Activated CD8-positive, alpha-beta memory T cell treated with anti-CD3 and anti-CD28 coated beads, Interleukin-2, amount 50 U/mL, for 24 hours (primary cell): ENCODE measurements around the gene NEK8.
A peak's percentile ranks its signal among the peaks of the same experiment; 100 is the strongest.

ENCODE experiments used
- DNase-seq: peaks from one replicate; pipeline ENCODE4 v3.0.0-alpha.2; 2020; ENCODE audit errors: extremely low read depth

The NEK8 gene

DNA sequence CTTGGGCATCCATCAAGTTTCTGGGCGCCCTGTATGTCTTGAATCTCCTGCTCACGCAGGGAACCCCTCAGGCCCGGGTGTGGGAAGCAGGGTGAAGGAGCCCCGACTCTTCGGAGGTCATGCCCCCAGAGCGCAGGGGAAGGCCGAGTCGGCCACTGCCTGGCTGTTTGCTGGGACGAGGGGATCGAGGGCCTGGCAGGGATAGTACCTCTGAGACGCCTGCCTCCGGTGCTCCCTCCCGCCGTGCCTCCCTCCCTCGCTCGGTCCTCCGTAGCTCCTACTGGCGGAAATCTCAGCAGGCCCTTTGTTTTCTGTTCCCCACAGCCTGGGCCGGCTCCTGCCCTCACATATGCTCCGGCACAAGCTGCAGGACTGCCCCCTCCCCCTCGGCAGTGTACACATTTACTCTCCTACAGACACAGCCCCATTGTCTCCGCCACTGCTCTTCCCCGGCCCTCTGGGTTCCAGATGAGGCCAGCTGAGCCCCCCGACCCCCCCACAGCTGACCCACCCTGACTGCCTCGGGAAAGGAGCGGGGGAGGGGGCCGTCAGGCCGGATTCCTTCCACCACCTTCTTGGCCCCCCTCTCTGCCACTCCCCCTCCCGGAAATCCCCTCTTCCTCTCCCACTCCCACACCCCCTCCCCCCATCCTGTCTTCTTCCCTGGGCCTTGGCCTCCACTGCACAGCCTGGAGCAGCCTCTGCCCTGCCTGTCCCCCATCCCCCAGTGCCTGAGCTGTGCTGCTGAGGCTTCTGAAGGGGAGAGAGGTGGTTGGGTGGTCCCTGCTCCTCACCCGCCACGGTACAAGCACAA lies 16.6 kb downstream of the NEK8 start:
- no peak for DNase-seq

DNA sequence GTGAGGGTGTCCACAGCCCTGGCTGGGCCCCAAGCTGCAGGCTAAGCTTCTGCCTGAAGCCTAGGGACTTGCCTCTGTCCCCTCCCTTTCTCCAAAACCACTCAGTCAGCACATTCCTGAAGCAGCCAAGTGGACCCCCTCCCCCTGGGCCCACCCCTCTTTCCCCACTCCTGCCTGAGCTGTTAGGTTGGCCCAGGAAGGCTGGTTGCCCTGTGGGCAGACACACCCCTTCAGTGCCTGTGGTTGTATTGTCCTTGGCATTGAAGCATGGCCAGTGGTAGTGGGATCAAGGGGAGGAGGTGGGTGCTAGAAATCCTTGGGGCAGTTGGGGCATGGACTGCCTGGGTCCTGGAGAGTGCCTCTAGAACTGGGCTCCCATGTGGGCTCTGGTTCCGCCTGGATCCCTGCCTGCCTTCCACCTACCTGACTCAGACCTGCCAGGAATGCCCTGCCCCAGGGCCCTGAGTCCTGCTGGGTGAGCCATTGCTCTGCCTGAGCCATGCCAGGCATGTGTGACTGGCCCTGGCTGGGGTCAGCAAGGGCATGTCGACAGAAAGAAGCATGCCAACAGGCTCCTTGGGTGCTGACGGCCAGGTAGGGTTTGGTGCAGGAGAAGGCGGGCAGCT lies 17.3 kb downstream of the NEK8 start:
- DNase-seq = no peak

DNA sequence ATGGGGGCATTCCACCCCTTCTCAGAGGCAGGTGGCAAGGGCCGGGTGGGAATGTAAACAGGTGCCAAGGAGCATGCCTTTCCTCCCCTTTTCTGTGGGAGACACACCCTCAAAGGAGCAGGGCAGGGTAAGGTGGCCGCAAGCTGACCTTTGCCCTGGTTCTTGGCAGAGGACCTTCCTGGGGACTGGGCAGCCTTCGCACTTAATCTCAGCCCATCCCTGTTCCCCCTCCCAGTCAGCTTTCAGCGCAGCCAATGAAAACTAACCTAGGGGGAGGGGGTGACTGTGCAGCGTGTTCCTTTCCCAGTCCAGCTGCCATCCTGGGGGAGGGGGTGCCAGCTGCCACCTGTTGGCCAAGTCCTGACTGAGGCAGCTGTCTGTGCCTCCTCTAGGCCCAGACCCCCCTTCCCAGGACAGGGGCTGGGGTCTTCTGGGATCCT lies 18.0 kb downstream of the NEK8 start:
- DNase-seq = no peak

DNA sequence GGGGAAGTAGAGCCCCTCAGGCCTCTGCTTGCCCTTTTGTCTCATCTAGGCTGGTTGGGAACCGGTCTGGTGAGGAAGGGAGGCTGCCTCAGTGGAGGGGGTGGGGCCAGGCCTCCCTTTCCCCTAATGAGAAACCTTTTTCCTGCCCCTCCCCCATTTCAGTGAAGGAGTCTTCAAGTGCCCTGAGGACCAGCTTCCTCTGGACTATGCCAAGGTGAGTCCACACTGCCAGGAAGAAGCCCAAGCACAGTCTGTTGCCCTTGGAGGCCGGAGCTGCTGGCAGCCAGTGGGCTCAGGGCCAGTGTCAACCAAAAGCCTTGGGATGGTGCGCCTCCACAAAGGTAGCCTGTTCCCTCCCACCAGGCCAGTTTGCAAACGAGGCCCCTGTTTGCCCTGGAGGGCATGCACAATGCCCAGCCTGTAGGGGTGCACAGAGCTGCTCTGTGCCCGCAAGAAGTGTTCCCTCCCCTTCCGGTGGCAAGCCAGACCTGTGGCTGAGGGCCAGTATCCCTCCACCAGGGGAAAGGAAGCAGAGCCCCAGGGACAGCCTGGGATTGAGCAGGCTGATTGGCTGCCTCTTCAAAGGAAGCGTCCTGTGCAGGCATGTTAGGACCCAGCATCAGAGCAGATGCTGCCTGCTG lies 18.6 kb downstream of the NEK8 start:
- no peak for DNase-seq

DNA sequence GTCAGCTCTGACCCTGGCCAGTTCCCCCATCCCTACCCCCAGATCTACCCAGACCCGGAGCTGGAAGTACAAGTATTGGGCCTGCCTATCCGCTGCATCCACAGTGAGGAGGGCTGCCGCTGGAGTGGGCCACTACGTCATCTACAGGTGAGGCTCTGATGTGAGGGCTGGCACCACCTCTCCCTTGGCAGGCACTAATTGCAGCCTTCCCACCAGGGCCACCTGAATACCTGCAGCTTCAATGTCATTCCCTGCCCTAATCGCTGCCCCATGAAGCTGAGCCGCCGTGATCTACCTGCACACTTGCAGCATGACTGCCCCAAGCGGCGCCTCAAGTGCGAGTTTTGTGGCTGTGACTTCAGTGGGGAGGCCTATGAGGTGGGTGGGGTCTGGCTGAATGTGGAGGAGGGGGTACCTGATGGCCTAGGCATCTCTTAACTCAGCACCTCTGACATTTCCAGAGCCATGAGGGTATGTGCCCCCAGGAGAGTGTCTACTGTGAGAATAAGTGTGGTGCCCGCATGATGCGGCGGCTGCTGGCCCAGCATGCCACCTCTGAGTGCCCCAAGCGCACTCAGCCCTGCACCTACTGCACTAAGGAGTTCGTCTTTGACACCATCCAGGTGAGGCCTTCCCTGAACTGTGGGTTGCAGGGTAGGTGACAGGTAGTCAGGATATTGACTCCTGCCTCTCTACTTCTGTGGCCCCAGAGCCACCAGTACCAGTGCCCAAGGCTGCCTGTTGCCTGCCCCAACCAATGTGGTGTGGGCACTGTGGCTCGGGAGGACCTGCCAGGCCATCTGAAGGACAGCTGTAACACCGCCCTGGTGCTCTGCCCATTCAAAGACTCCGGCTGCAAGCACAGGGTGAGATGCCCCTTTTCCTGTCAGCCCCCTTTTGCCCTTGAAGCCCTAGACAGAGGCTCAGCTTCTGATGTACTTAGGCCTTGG lies 19.5 kb downstream of the NEK8 start:
- no peak for DNase-seq

DNA sequence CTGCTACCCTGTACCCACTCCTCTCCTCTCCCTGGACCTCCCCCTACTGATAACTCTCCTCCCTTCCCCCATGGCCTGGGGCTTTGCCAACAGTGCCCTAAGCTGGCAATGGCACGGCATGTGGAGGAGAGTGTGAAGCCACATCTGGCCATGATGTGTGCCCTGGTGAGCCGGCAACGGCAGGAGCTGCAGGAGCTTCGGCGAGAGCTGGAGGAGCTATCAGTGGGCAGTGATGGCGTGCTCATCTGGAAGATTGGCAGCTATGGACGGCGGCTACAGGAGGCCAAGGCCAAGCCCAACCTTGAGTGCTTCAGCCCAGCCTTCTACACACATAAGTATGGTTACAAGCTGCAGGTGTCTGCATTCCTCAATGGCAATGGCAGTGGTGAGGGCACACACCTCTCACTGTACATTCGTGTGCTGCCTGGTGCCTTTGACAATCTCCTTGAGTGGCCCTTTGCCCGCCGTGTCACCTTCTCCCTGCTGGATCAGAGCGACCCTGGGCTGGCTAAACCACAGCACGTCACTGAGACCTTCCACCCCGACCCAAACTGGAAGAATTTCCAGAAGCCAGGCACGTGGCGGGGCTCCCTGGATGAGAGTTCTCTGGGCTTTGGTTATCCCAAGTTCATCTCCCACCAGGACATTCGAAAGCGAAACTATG lies 20.4 kb downstream of the NEK8 start:
- no peak for DNase-seq

DNA sequence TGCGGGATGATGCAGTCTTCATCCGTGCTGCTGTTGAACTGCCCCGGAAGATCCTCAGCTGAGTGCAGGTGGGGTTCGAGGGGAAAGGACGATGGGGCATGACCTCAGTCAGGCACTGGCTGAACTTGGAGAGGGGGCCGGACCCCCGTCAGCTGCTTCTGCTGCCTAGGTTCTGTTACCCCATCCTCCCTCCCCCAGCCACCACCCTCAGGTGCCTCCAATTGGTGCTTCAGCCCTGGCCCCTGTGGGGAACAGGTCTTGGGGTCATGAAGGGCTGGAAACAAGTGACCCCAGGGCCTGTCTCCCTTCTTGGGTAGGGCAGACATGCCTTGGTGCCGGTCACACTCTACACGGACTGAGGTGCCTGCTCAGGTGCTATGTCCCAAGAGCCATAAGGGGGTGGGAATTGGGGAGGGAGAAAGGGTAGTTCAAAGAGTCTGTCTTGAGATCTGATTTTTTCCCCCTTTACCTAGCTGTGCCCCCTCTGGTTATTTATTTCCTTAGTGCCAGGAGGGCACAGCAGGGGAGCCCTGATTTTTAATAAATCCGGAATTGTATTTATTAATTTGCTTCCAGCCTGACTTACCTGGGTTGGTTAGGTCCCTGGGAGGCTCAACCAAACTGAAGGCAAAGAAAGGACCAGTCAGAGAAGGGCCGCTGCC lies 21.1 kb downstream of the NEK8 start:
- no peak for DNase-seq

DNA sequence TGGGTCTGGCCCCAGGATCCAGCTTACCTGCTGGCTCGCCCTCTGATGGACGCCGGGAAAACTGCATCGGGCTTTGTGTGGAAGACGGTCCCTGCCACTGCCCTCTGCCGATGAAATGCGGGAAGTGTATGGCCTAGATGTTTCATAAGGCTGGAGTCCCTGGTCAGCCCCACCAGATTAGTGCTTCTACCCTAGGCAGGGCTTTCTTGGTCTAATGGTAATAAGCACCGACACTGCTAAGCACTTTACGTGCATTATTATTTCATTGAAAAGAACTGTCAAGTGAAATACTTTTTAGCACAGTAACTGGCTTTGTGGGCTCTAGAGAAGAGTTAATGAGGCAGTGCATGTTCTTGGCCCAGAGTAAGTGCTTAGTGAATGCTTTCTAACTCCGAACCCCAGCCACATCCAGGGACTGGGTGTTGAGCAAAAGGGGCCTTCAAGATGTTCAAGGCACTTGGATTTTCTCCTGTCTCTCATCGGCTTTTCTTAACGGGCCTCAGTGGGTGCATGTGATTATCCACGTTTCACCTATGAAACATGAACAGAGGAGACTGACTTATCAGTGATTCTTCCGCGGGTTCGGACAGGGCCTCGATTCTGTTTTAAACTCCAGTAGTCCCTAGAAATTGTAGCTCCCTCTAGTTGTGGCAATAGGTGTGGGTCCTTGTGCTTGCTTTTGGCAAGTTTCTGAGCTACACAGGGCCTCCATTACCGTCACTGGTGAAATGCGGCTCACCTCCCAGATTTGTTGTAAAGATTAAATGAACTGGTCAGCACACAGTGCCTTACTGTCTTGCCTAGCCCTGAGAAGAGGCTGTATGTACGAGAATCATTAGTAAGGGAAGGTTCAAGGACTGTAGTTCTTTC lies 21.8 kb downstream of the NEK8 start:
- DNase-seq = peak; percentile 75

DNA sequence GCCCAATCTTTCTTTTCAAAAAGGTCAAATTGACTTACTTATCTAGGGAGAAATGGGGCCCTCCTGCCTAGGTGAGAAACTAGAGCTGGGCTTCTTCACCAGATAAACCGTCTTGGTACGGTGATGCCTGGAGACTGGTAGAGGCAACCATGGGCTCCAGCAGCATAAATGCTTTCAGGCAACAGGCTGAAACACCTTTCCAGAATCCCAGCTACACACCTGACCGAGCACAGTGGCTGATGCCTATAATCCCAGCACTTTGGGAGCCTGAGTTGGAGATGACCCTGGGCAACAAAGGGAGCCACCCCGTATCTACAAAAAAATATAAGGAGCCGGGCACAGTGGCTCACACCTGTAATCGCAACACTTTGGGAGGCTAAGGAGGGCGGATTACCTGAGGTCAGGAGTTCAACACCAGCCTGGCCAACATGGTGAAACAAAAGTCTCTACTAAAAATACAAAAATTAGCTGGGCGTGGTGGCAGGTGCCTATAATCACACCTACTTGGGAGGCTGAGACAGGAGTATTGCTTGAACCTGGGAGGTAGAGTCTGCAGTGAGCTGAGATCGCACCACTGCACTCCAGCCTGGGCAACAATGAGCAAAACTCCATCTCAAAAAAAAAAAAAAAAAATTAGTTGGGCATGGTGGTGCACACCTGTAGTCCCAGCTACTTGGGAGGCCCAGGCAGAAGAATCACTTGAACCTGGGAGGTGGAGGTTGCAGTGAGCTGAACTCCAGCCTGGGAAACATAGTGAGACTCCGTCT lies 23.2 kb downstream of the NEK8 start:
- no peak for DNase-seq

DNA sequence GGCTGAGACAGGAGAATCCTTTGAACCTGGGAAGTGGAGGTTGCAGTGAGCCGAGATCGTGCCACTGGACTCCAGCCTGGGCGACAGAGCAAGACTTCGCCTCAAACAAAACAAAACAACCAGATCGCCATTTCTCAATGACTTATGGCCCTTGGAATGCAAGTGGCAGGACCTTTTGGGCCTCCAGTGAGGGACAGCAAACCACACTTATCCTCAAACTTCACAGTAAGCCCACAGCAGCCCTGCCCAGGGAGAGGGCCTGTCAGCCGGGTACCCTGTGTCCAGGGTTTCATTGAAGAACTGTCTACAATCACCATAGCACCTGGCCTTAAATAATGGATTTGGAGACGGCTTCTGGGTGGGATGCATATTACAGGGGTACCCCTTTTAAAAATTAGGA lies 26.9 kb downstream of the NEK8 start:
- DNase-seq = no peak

DNA sequence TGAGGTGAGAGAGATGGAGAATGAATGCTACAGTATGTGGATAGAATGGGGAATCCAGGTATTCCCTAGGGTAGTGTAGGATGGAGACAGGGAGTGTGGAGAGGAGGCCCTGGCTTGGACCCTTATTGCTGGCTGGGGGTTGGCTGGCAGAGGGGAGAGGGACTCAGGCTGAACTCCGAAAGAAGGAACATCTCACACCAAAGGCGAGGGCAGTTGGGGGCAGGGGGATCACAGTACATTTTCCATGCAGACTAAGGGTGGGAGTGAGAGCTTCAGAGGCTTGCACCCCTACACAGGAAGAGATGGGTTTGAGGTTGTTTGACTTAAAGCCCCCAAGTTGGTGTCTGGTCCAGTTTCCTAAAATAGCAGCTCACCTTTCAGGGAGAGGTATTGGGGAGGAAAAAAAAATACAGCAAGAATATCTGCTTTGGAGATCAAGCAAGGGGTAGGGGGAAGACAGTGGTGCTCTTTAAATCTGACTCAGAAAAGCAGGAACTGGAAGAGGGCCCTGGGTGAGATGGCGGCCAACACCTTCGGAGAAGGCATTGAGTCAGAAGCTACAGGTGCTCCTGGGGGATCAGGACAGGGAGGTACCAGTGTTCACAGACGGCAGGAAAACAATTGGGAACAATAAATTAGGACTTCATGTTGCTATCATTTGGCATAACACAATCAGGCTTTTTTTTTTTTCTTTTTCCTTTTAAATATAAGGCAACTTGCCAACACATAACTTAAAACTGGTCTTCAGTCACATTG lies 27.6 kb downstream of the NEK8 start:
- no peak for DNase-seq

DNA sequence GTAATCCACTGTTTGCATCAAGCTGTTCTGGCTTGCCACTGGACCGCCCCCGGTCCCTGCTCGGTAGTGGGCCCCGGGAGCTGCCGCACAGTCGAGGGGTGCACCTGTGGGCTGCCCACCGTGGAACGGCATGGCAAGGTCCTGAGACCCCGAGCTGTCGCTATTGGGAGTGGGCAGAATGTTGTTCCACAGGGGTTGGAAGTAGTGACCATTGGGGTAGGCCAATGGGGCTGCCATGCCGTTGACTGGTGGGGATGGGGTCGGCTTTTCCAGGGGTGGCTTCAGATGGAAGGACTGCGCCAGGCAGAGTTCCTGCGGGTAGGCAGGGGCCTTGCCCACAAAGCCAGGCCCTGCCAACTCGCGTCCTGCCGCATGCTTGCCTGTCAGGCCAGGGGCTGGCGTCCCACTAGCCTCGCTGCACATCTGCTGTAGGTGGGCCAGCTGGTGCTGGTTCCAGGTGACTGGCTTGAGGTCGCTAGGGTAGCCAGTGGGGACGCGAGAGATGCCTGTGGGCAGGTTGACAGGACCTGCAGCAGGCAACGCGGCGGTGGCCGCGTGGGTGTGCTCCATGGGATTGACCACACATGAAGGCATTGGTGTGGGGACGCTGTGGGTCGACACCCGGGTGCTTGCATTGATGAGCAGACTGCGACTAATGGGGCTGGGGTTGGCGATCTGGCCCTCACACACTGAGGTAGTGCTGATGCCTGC lies 30.0 kb downstream of the NEK8 start:
- DNase-seq = no peak

DNA sequence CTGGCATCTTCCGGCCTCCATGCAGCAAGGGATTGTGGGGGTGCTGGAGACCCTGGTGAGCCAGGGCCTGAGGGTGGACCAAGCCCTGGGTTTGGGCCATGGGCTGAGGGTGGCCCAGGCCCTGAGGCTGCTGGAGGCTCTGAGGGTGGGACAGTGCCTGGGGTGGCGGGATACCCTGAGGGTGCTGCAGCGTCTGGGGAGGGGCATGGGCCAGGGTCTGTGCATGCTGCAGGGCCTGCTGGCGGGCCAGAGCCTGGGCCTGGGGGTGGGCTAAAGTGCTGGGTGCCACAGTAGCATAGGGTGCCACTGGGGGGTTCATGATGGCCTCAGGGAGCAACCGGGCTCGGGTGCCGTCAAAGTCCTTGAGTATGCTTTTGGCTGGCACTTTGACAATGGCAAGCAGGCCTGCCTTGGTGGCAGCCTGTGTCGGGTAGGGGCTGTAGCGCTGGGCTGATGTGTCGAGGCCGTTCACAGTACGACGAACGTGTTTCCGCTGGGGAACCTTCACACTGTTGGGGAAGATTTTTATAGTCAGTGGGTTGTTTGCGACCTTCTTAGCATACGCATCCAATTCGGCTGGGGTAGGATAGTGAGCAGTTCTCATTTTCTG lies 30.8 kb downstream of the NEK8 start:
- DNase-seq = no peak

DNA sequence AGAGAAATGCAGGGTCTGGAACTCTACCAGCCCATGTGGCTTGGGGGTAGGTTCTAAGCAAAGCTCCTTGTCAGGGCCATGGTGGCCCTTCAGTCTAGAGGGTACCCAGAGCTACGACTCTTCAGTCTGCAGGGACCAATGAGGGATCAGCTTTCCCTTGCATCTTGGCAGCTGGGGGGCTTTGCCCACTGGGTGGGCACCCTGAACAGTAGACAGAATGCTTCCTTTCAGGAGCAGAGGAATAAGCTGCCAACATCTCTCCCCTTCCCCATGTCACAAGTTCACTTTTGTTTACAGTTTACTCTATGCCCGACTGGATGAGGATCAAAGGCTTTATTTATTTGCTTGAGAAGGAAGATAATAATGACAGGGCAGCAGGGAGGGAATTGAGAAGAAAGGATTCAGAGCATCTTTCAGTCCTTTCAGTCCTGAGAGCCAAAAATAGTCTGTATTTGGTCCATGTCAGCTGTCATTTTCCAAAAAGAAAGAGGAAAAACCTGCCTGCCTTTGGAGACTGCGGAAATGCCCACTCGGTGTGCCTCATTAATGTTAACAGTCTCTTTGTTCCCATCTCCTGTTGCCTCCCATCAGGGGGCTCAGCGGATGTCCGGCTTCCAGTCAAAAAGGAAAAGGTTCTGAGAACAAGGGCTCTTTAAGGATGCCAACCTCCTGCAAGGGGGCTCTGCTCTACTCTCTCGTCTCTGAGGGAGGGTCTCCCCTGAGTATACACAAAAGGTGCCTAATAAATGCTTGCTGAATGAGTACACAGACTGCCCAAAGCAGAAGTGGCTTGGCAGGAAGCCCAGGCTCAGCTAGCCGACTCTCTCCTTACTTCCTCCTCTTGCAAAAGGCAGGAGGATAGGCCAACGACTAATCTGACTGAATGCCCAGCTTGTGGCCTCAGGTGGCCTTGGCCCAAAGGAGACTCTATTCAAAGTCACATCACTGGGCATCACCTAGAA lies 32.3 kb downstream of the NEK8 start:
- no peak for DNase-seq

DNA sequence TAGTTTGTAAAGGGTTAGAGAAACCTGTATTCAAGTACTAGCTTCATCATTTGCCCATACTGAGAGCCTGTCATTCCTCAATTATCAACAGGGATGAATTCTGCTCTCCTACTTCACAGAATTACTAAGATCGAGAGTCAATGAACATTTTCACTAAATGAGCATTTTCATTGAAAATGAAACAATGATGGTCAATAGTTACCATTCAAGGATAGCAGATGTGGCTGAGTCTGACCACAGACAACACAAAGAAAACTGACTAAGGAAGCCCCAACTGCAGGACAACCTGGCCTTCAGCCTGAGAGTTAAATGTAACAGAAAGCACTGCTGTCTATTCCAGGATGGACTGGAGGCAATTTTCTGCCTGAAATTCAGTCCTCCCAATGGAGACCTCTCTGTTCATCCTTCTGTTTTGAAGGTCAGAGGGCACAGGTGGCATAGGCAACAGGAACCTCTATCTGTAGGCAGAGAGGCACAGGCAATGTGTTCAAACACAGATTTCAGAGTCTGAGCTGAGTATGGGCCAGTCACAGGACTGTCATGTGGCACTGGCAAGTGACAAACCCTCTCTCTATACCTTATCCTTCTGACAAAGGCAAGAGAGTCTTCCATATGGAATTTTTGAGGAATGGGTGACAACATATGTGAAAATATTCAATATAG lies 34.7 kb downstream of the NEK8 start:
- no peak for DNase-seq
